ENCODE measurements around the gene STEAP1B.

STEAP1B gene

DNA sequence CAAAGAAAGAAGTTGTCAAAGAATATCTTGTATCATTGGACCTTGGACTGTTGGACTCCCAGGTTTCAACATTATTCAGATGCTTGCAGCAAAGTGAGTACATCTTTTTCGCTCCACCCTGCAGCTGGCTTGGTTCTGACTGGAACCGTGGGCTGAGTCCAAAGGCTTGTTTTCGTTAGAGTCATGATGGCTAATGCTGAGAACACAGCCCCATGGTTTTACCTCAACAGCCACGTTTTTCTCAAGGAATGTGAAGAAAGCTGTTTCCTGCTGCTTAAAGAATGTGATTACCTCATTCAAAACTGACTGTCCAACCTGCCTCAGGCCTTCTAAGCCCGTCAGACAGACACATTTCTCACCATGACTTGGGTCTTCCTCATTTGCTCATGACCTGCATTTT lies 69.5 kb downstream of the STEAP1B start:
- DNase-seq (ENCODE audit: low spot score): no peak

GRCh38 chr7:22429386-22429785 lies 70.6 kb downstream of the STEAP1B start:
- no peak for DNase-seq (ENCODE audit: low spot score)

GRCh38 chr7:22427855-22428254 lies 72.1 kb downstream of the STEAP1B start:
- DNase-seq (ENCODE audit: low spot score): no peak

GRCh38 chr7:22427104-22427503 lies 72.9 kb downstream of the STEAP1B start:
- DNase-seq (ENCODE audit: low spot score): no peak

- no peak for DNase-seq (ENCODE audit: low spot score)
These were observed 73.4 kb downstream of the STEAP1B start for GRCh38 chr7:22426463-22427094.

- DNase-seq (ENCODE audit: low spot score): no peak
These were observed 74.6 kb downstream of the STEAP1B start for GRCh38 chr7:22425361-22425760.

DNA sequence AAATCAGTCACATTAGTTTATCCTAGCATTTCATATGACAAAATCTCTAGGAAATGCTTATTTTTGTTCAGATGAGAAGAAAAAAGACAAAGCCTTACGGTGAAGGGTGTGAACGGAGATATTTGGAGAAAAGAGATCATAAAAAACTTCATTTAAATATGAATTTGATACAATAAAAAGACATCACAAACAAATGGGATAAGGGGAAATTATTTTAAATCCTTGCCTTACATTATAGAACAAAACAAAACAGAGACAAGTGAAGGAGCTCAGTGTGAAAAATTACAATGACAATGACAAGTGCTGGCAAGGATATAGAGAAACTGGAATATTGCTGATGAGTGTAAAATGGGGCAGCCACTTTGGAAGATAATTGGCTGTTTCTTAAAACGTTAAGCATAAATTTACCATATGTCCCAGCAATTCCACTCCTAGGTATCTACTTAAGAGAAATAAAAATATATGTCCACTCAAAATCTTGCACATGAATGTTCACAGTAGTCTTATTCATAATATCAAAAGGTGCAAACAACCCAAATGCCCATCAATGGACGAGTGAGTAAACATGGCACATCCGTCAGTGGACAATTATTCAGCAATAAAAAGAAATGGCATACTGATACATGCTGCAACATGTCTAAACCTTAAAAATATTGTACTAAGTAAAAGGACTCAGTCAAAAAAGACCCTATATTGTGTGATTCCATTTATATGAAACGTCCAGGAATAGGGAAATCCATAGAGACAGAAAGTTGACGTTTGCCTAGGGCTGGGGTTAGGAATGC lies 77.0 kb downstream of the STEAP1B start:
- no peak for DNase-seq (ENCODE audit: low spot score)

DNA sequence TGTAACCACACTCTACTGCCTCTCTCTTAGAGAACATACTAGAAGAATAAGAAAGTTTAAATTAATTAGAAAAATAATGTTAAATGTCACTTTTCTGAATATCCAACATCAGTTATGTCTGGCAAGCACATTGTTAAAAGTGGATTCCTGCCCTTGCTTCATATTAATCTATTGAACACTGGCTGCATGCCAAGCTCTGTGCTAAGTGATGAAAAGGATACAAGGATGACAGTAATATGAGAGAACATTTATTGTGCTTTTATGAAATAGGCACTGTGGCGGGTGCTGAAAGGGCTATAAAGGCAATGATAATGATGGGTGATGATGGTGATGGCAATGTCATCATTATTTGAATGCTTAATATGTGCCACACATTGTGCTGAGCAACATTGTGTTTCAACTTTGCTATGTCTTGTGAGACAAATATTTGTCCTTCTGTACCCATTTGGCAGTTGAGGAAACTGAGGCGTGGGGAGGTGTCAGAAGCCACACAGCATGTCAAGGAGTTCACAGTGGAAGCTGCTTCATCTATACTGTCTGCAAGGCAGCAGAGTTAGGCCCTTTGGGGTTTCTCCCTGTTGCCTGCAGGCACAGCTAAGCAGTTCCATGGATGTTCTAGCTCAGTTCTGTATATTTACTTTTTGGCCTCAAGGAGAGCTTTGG lies 78.9 kb downstream of the STEAP1B start:
- no peak for DNase-seq (ENCODE audit: low spot score)

DNA sequence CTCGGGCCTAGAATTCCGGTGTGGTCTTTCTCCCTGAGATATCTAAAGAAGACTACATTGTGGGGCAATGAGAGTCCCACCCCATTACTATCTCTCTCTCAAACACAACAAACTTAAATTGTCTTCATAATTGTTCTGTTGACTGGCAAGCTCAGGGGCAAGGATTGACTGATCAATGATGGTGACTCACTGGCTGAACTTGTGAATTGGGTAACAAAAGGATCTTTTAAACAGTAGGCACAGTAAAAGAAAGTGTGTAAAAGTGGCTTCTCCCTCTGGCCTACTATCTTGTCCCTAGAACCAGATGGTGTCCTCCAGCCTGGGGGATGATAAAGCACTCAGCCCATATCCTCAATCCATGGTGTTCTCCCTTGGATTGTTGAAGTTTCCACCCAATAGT lies 80.0 kb downstream of the STEAP1B start:
- no peak for DNase-seq (ENCODE audit: low spot score)

GRCh38 chr7:22419488-22419887 lies 80.5 kb downstream of the STEAP1B start:
- DNase-seq (ENCODE audit: low spot score): no peak

GRCh38 chr7:22418251-22419046 lies 81.5 kb downstream of the STEAP1B start:
- DNase-seq (ENCODE audit: low spot score): no peak

DNA sequence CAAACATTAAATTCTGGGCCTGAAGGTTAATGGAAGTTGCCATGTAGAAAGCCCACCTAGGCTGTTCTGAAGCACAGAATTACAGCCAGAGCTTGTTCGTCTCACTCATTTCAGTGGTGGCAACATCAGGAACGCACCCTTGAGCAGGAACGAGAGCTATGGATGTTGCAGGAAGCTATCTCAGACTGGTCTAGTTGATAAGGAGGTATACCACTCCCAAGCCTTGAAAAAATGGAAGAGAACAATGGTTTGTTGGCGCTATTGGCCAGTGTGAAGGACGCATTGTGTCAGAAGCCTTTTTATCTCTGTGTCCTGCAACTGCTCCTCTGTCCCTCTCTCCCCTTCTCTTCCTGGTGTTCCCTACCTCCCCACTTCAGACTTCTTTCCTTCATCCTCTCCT lies 82.1 kb downstream of the STEAP1B start:
- DNase-seq (ENCODE audit: low spot score): no peak

DNA sequence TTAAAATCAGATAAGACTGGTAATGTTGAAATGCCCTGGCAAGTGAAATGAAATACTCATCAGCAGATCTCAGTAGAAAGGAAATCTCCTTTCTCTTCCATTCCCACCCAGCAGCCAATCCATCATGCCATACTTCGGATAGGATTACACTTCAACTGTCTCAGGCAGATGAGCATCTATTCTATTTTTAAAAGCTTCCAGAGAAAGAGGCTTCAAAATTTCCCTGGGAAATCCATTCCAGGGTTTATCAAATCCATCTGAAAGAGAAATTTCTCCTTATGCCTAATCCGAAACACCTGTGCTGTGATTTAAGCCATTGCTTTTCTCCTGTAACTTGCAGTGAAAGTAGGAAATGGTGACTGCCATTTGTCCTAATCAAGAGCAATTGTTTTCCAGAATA lies 82.6 kb downstream of the STEAP1B start:
- DNase-seq (ENCODE audit: low spot score): no peak

GRCh38 chr7:22414424-22414823 lies 85.6 kb downstream of the STEAP1B start:
- no peak for DNase-seq (ENCODE audit: low spot score)

GRCh38 chr7:22413211-22413610 lies 86.8 kb downstream of the STEAP1B start:
- DNase-seq (ENCODE audit: low spot score): no peak

DNA sequence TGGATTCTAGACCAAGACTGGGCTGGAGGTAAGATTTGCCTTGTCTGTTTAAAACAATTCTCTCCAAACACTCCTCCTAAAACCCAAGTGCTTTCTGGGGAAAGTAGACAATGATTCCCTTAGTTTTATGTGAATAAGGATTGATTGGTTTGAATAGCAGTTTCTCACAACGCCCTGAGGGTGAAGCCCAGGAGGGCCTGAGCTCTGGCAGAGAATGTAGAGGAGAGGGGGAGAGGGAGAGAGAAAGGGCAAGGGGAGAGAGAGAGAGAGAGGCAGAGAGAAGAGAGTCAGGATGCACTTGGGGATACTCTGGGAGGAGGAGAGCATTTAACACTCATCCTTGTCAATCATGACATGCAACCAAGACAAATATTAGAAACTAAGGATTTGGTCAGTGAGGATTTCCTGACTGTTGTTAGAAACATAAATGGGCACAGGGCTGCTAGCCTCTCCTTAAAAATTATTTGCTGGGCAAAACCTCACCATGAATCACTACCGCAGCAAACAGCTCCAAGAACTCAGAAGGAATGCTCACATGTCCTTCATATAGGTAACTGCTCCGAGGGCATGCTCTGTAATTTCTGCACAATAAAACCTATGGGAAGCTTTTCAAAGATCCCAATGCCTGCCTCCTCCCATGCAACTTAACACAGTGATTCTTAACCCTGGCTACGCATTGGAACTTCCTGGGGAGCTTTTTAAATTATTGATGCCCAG lies 87.9 kb downstream of the STEAP1B start:
- no peak for DNase-seq (ENCODE audit: low spot score)

DNA sequence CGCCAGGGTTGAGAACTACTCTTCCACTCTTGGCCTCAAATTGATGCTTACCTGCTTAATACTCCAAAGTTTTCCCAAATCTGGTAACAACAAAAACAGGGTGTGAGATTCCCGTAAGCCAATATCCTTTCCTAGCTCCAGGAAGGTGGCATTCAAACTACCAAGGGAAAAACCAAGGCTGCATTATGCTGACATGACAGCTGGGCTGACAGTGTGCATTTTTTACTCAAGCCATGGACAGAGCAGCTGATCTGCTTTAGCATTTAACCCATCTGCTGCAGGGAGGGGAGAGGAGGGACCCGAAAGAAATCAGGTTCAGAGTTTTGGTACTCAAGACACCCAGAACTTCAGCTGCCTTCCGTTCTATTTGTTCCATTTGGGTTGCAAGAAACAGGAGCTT lies 93.3 kb downstream of the STEAP1B start:
- no peak for DNase-seq (ENCODE audit: low spot score)

- DNase-seq (ENCODE audit: low spot score): no peak
These were observed 95.5 kb downstream of the STEAP1B start for GRCh38 chr7:22404421-22405023.

GRCh38 chr7:22403344-22403743 lies 96.6 kb downstream of the STEAP1B start:
- no peak for DNase-seq (ENCODE audit: low spot score)

DNA sequence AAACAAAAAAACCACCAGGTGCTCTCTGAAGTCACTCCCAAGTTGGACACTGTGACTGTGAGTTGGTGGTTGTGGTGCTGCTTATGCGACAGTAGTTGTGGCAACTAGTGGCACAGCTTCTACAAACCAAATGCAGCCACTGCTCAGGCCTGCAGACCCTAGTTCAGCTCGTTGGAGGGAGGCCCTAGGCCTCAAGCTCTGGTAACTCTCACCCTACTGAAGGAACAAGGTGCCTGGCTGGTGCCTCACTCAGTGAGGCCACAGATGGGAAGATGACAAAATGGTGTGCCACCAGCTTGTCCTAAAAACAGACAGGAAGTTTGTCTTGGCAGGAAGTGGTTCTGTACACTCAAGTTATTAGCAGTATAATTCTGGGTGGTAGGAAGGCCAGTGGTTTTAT lies 97.7 kb downstream of the STEAP1B start:
- DNase-seq (ENCODE audit: low spot score): no peak

GRCh38 chr7:22400936-22401553 lies 98.9 kb downstream of the STEAP1B start:
- no peak for DNase-seq (ENCODE audit: low spot score)

All from LoVo (cell line).